ENCODE data around the gene POLR3GL. TPM values are rescaled to one million over a fixed set of nuclear protein-coding genes. Genes with fewer than 3 reads are reported as not detected.

Gene POLR3GL
- total and polyA plus RNA-seq, 2 experiments from 2014 or later = 43.4 to 65.1 TPM

- no peak for TF ChIP-seq CTCF (IDR thresholded peaks at IDR 0.05; ENCODE audit: low read depth, low read length)
- no peak overlapping the region for H3K4me3 ChIP-seq
- H3K9me3 ChIP-seq (ENCODE audit: low read depth) = no peaks in the 10 kb centered on the region
- H3K36me3 ChIP-seq = no peaks in the 10 kb centered on the region
- H3K27me3 ChIP-seq = peaks cover 23% of the 10 kb centered on the region
- no peaks in the 10 kb centered on the region for H3K4me1 ChIP-seq (ENCODE audit: low read depth)
- DNase-seq (ENCODE audit: low read depth in 1 of 2, low spot score in 1 of 2) = no peak
- H3K27ac ChIP-seq = no peak overlapping the region
Observed at GRCh38 chr1:146013559-146013922, 49.1 kb downstream of the POLR3GL start.

- Histone ChIP-seq H3K4me3 (no peak overlapping the region), H3K36me3 (no peaks in the 10 kb centered on the region), H3K4me1 (ENCODE audit: low read depth) (peaks cover 5% of the 10 kb centered on the region), H3K27me3 (peaks cover 48% of the 10 kb centered on the region), H3K27ac (no peak overlapping the region), H3K9me3 (ENCODE audit: low read depth) (no peaks in the 10 kb centered on the region)
- no peak for TF ChIP-seq CTCF (IDR thresholded peaks at IDR 0.05; ENCODE audit: low read depth, low read length)
- DNase-seq (ENCODE audit: low read depth in 1 of 2, low spot score in 1 of 2) = no peak
Observed at GRCh38 chr1:146016891-146017290, 52.4 kb downstream of the POLR3GL start.

- peaks cover 5% of the 10 kb centered on the region for H3K4me1 ChIP-seq (ENCODE audit: low read depth)
- no peaks in the 10 kb centered on the region for H3K9me3 ChIP-seq (ENCODE audit: low read depth)
- H3K27me3 ChIP-seq = peaks cover 48% of the 10 kb centered on the region
- no peak overlapping the region for H3K4me3 ChIP-seq
- DNase-seq (ENCODE audit: low read depth in 1 of 2, low spot score in 1 of 2) = no peak
- TF ChIP-seq CTCF (IDR thresholded peaks at IDR 0.05; ENCODE audit: low read depth, low read length) = no peak
- no peak overlapping the region for H3K27ac ChIP-seq
- H3K36me3 ChIP-seq = no peaks in the 10 kb centered on the region
Observed at GRCh38 chr1:146019231-146020057, 55.0 kb downstream of the POLR3GL start.

GRCh38 chr1:146020058-146021049 is 55.9 kb downstream of the POLR3GL start:
- Histone ChIP-seq H3K4me3 (no peak overlapping the region), H3K9me3 (ENCODE audit: low read depth) (no peaks in the 10 kb centered on the region), H3K36me3 (no peaks in the 10 kb centered on the region), H3K4me1 (ENCODE audit: low read depth) (peaks cover 5% of the 10 kb centered on the region), H3K27me3 (peaks cover 48% of the 10 kb centered on the region), H3K27ac (no peak overlapping the region)
- no peak for DNase-seq (ENCODE audit: low read depth in 1 of 2, low spot score in 1 of 2)
- no peak for TF ChIP-seq CTCF (IDR thresholded peaks at IDR 0.05; ENCODE audit: low read depth, low read length)

GRCh38 chr1:146021050-146021445 is 56.6 kb downstream of the POLR3GL start:
- TF ChIP-seq CTCF (IDR thresholded peaks at IDR 0.05; ENCODE audit: low read depth, low read length) = no peak
- H3K4me1 ChIP-seq (ENCODE audit: low read depth) = peaks cover 5% of the 10 kb centered on the region
- H3K27me3 ChIP-seq = peaks cover 48% of the 10 kb centered on the region
- H3K36me3 ChIP-seq = no peaks in the 10 kb centered on the region
- H3K4me3 ChIP-seq = no peak overlapping the region
- no peaks in the 10 kb centered on the region for H3K9me3 ChIP-seq (ENCODE audit: low read depth)
- no peak for DNase-seq (ENCODE audit: low read depth in 1 of 2, low spot score in 1 of 2)
- H3K27ac ChIP-seq = no peak overlapping the region

Measured in cardiac muscle cell (in vitro differentiated cells and primary cell).